ENCODE results near the gene RNF150. TPM values are rescaled to one million over a fixed set of nuclear protein-coding genes. Genes with fewer than 3 reads are reported as not detected.
"Not testable (repeated sequence)": the region's sequence is repeated elsewhere in the genome, so short reads cannot be mapped to it uniquely, and the experiment has no call there.

The RNF150 gene
- total RNA-seq, 1 donor from 2014 or later, result 1.4 TPM

GRCh38 chr4:140839406-140839805 lies 293.9 kb downstream of the RNF150 start:
- ATAC-seq, result no peak
- no peak for DNase-seq (ENCODE audit: low spot score)

DNA sequence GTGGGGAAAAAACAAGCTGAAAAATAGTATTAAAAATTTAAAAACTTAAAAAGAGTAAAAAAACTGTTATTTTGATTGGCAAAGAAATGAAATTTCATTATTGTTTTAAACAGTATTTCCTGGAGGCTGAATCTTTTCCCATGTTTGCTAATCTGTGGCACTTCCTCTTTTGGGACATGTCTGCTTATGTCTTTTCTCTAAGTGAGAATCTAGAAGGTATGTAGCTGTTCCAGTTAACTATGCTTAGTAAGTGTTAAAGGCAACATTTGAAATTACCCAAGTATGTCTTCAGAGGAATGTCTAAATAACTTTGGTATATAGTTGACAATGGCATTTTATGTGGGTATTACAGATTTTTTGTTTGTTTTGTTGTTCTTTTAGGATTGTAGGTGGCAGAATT lies 295.5 kb downstream of the RNF150 start:
- DNase-seq (ENCODE audit: low spot score) (no peak), ATAC-seq (no peak)

GRCh38 chr4:140834839-140835495 lies 298.3 kb downstream of the RNF150 start:
- DNase-seq (ENCODE audit: low spot score) (no peak), ATAC-seq (no peak)

DNA sequence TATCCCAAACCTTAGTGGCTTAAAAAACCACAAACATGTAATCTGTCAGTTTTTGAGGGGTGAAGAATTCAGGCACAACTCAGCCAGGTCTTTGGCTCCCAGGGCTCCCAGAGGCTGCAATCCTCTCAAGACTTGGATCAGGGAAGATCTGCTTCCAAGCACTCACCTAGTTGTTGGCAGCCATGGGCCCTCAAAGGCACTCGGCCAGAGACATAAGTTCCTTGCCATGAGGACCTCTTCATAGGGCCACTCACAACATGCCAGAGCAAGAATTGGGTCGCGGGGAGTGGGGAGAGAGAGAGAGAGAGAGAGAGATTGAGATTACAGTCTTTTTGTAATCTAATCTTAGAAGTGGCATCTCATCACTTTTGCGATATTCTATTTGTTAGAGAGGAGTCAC lies 300.0 kb downstream of the RNF150 start:
- DNase-seq (ENCODE audit: low spot score) (no peak), ATAC-seq (no peak)

DNA sequence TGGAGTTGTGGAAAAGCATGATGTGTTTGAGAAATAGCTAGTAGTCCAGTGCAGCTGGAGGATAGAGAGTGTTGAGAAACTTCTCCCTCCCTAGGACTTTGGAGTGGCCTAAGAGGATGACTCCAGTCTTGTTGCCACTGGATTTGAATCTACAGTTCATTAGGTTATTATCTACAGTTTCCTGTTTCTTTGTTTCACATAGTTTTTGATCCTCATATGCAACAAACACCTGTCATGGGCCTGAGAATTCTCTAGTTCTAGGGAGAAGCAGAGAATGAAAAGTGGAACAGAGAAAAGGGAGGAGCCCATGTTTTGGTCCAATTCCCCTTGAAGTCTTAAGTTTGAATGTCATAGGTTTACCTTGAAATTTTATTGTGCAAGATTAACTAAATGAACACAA lies 303.4 kb downstream of the RNF150 start:
- DNase-seq (ENCODE audit: low spot score), result no peak
- ATAC-seq, result no peak

DNA sequence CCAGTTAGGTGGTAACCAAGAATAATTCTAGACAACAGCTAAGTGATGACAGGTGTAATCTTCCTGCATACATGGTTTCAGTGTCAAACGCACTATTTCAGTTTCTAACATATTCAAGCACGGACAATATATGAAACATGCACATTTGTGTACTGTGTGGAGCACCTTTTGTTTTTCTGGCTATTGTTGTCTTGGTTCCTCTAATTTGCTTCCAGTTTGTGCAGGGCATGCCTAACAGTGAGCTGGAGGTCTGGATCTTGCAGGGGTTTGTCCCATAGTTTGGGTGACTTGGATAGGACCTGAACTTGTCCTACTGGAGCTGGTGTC lies 306.6 kb downstream of the RNF150 start:
- ATAC-seq (no peak), DNase-seq (ENCODE audit: low spot score) (no peak)

GRCh38 chr4:140820520-140820919 lies 312.7 kb downstream of the RNF150 start:
- ATAC-seq; DNase-seq (ENCODE audit: low spot score): not testable (repeated sequence)

DNA sequence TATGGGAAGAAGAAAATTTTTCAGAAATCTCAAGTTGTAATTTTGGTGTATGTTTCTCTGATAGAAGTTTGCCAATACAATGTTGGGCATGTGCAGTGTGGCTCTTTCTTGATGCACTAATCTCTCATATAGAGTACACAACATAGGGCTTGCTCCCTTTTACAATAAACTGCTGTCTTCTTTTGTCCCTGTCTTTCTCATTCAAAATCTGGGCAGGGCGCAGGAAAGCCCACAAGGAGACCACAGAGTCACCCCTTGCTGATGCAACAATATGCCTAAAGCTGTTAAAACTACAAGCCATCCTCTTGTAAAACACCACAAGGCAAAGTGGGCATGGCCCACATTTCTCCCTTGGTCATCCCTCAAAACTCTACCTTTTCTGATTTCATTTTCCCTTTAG lies 313.7 kb downstream of the RNF150 start:
- ATAC-seq, result no peak
- DNase-seq (ENCODE audit: low spot score), result no peak

GRCh38 chr4:140818433-140818832 lies 314.8 kb downstream of the RNF150 start:
- no peak for ATAC-seq
- no peak for DNase-seq (ENCODE audit: low spot score)

DNA sequence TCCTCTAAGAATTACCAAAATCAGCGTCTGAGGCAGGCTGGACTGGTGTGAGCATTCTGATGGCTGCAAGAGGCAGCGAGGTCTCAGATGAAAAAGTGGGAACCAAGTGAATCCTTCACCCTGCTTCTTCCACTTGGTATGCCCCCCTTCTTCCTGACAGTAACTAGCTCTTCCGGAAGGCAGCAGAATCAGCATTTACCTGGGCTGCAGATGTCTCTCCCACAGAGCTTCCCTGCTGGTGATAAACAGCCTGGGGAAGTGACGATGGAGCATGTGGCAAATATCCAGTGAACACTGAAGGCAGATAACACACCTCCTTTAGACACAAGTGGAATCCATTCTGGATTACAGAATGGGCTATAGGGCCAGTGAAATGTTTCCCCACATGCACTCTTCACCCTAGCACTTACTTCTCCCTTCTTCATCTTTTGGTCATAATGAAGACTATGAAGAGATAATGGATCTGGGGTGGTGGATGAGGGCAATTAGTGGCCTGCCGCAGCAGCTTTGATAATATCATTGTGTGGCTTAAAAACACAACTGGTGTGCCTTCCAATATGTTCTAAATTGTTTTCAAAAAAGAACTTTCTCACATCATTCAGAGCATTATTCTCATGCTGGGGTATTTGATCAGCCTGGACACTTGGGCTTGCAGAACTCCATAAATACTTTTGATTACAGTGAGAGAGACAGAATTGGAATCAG lies 316.3 kb downstream of the RNF150 start:
- no peak for ATAC-seq

DNA sequence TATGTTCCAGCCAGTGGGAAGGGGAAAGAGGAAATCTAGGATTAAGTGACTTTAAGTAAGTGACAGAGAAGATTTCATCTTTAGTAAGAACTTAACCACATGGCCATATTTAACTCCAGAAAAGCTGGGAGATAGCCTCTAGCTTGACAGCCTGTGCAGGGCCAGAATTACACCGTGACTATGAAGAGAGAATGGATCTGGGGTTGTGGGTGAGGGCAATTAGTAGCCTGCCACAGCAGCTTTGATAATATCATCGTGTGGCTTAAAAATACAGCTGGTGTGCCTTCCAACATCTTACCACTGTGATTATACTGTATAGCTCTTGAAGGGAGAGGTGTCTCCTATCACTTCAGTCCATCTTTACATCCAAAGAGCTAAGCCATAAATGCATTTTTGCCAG lies 319.5 kb downstream of the RNF150 start:
- ATAC-seq (no peak), DNase-seq (ENCODE audit: low spot score) (no peak)

More for the DNA sequence above, 316.3 kb downstream of the RNF150 start:
- no peak for DNase-seq (ENCODE audit: low spot score)

DNA sequence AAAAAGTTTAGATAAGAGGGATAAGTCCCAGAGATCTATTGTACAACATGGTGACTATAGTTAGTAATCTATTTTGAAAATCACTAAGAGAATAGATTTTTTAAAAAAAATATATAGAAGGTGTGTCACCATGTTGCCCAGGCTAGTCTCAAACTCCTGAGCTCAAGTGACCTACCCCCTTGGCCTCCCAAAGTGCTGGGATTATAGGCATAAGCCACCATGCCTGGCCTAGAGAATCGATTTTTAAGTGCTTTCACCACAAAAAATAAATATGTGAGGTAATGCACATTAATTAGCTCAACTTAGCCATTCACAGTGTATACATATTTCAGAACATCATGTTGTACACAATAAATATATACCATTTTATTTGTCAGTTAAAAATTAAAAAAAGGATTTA lies 320.4 kb downstream of the RNF150 start:
- DNase-seq (ENCODE audit: low spot score) (no peak), ATAC-seq (no peak)

DNA sequence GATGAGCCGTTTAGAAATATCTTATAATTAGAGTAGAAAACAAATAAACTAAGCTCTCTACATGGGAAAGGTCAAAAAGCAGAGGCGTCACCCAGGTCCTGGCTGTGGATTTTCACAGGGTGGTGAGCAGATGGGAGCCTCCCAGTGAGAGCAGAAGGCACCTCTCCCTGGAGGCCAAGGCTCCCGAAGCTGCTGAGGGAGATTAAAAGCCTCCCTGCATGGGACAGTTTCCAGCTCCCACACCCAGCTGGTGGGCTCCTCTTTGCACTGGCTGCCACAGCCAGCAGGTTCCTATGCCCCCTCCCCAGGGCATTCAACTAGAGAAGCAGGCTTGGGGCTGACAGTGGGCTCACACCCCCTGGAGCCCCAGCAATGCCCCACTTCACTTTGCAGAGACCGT lies 321.8 kb downstream of the RNF150 start:
- DNase-seq (ENCODE audit: low spot score), result no peak
- ATAC-seq, result no peak

DNA sequence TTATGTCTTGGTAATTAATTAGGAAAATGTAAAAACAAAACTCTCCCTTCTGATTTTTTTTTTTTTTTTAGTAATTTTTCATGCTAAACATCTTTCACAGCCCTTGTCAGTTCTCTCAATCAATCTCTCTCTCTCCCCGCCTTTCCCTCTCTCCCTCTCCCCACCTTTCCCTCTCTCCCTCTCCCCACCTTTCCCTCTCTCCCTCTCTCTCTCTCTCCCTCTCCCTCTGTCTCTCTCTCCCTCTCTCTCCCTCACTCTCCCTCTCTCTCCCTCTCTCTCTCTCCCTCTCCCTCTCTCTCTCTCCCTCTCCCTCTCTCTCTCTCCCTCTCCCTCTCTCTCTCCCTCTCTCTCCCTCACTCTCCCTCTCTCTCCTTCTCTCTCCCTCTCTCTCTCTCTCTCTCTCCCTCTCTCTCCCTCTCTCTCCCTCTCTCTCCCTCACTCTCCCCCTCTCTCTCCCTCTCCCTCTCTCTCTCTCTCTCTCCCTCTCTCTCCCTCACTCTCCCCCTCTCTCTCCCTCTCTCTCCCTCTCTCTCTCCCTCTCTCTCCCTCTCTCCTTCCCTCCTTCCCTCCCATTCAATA lies 322.6 kb downstream of the RNF150 start:
- ATAC-seq; DNase-seq (ENCODE audit: low spot score): not testable (repeated sequence)

Other genes with a start within 250 kb of the RNF150 start
- gene ZNF330, start 87.4 kb upstream of the RNF150 start, total RNA-seq, result 26.1 TPM

Data from left lobe of liver (tissue), 2 donors.